Fibroblast of skin of scalp (primary cell): ENCODE data around the gene SPSB1. TPM values are rescaled to one million over a fixed set of nuclear protein-coding genes. Genes with fewer than 3 reads are reported as not detected.

ENCODE experiments used
- DNase-seq: peaks from one replicate; pipeline ENCODE4 v3.0.0-alpha.2; 2013
- polyA plus RNA-seq, 2 experiments: library from polyadenylated mRNA; unstranded; fragments of 120-200 nt; gene quantifications; one replicate each; pipeline ENCODE4 v1.2.1, GENCODE V29; 2013; ENCODE audit not compliant: insufficient read length in 2 of 2

The SPSB1 gene
- 25.2 TPM for polyA plus RNA-seq (2013, experiment 1 of 2; ENCODE audit: insufficient read length)
- 24.2 TPM for polyA plus RNA-seq (2013, experiment 2 of 2; ENCODE audit: insufficient read length)

DNA sequence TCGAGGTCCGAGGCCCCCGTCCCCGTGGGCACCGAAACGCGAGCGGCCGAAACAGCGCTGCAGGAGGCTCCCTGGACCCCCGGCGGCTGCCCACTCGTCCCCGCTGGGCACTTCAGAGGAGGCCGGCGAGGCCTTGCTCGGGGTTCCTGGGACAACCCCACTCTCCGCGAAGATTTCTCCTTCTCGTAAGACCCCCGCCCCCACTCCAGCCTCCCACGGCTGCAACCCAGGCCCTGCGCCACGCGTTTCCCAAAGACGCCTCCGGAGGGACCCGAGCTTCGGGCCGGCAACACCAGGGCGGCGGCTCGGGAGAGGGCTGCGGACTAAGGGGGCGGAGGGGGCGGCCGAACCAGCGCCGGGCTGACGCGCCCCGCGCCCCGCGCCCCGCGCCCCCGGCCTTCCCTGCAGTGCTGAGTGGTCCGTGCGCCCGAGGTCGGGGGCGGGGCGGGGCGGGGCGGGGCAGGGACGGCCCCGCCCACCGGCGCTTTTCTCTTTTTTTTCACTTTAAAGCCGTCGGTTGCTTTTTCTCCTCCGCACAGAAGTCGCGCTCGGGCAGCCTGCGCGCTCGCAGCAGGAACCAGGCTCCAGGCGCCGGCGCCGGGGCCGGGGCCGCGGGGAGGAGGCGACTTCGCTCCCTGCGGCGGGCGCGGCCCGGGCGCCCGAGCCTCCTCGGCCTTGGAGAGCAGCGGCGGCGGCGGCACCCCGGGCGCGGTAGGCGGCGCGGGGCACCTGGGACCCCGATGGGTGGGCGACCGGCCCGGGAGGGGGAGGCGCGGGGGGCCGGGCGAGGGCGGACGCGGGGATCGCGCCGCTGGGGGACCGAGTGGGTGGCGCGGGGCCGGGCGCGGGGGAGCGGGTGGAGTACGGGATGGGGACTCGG is at the start of gene SPSB1:
Gene SPSB1 (plus strand): TSS at position 534 of the 880 bp plus-strand sequence. CDS start 62,998 bp downstream, outside the sequence.
- DNase-seq, result peak; percentile 89

DNA sequence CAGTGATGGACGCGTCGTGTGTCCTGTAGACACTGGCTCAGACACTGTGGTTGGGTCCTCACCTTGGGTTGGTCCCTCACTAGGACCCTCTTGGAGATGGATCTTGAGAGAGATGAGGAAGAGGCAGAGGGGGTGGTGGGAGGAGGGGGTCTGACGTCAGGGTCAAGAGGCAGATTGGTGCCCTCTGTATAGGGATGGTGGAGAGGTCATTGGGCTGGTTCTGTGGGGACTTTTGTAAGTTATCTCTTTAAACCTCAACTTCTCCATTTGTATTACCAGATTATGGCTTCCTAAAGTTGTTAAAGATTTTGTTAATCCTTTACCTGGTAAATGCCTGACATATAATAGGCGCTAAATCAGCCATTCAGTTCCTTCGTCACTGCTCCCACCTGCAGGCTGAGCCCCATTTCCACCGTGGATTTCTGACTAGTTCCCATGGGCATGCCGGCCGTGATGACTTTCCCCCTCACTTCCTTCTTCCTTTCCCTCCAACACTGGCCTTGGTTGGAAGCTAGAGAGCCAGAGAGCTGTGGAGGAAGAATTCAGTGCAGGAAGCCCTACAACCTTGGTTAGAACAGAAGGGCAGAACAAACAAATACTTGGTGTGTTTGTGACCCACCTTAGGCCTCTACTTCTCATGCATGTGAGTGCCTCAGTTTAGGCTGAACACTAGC is 49.5 kb upstream of the SPSB1 start:
- no peak for DNase-seq

DNA sequence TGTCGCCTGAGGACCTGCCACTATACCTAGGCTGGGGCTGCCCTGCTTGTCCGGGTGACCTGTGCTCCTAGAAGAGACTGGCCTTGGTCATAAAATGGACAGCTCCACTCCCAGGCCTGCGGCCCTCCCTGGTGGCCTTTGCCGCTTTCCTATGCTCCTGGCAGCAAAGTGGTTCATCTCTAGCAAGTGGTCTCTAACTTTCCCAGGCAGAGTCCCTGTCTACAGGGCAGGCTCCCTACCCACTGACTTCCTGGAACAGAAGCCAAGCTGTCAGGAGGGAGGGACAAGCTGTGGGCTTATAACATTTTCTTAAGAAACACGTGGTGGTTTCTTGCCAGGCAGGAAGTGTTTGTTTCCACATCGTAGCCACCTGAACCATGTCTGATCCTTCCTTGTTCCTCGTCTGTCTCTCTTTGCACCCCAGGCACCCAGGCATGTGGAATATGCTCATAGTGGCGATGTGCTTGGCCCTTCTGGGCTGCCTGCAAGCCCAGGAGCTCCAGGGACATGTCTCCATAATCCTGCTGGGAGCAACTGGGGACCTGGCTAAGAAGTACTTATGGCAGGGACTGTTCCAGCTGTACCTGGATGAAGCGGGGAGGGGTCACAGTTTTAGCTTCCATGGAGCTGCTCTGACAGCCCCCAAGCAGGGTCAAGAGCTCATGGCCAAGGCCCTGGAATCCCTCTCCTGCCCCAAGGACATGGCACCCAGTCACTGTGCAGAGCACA is 48.0 kb upstream of the SPSB1 start:
- DNase-seq, result no peak

DNA sequence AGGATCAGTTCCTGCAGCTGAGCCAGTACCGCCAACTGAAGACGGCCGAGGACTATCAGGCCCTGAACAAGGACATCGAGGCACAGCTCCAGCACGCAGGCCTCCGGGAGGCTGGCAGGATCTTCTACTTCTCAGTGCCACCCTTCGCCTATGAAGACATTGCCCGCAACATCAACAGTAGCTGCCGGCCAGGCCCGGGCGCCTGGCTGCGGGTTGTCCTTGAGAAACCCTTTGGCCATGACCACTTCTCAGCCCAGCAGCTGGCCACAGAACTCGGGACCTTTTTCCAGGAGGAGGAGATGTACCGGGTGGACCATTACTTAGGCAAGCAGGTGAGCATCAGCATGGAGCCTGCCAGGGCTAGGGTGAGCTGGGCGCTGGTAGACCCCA is 47.5 kb upstream of the SPSB1 start:
- no peak for DNase-seq

DNA sequence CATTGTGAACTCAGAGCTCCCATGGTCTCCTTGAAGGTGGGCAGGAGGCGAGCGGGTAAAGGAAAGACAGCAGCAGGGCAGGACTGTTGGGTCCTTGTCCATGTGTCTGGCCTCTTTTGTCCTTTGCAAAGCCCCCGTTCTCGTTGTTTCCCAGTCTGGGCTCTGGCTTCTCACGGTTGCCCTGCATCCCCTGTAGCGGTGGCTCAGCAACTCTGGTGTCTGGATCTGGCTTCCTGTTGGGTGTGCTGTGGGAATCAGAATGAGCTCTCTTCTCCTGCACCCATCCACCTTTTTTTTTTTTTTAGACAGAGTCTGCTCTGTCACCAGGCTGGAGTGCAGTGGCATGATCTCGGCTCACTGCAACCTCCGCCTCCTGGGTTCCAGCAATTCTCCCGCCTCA is 47.0 kb upstream of the SPSB1 start:
- DNase-seq, result no peak

DNA sequence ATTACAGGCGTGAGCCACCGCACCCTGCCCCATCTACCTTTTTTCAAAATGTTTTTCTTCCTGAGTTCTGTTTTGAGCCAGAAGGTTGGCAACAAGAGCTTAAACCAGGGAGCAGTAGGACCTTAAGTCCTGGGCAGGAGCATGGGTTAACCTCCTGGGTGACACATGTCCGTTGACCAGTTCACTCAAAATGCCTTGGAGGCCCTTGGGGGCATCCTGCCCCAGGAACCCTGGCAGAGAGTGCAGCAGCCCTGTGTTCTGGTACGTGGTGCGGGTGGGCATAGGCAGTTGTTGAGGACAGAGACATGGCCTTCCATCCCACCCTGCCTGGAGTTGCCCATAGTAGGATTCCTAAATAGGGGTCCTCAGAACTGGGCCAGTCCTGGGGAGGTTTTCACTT is 46.5 kb upstream of the SPSB1 start:
- no peak for DNase-seq

DNA sequence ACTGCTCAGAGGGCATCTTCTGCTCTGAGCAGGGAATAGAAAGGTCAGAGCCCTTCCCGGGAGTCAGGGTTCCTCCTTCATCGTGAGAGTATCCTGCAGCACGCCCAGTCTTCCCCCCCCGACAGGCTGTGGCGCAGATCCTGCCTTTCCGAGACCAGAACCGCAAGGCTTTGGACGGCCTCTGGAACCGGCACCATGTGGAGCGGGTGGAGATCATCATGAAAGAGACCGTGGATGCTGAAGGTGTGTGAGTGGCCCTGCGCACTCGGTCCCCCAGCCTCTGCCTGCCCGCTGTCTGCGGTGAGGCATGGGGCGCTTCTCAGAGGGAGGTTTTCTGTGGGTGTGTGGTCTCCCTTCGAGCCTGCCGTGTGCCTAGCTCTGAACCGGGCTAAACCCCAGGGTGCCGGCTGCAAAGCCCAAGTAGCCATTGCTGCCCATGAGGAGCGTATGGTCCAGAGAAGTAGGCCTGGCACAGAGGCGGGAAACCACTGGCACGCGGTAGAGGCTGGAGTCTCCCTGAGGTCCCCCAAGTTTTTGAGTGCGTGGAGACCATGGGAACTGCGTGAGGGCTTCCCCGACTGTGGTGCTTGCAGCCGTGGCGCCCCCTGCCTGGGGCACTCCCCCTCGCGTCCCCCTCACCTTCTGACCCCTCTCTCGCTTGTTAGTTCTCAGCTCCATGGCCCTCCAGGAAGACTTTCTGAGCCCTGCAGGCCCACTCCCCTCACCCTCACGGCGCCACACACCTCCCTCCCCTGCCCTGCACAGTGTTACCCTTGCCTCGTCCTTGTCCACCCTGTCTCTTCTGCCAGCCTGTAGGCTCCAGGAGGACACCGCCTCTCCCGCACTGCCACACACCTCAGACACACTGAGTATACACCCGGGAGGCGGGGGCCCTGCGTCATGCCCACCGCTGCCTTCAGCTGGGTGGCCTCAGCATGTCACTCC is 45.6 kb upstream of the SPSB1 start:
- no peak for DNase-seq

DNA sequence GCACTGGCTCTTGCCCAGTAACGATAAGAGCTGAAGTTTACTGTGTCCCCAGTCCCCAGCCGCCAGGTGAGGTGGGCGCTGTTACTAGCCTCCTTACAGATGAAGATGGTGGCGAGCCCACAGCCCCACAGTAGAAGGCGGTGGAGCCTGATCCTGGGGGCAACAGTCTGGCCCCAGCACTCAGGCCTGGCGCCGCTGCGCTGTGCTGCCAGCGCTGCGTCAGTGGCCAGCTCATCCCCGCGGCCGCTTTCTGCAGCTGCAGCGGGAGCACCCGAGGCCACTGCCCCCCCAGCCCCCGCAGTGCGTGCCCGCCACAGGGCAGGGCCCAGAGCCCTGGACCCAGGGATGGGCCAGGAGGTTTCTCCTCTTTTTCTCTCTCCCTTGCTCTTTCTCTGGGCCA is 44.8 kb upstream of the SPSB1 start:
- DNase-seq, result no peak

DNA sequence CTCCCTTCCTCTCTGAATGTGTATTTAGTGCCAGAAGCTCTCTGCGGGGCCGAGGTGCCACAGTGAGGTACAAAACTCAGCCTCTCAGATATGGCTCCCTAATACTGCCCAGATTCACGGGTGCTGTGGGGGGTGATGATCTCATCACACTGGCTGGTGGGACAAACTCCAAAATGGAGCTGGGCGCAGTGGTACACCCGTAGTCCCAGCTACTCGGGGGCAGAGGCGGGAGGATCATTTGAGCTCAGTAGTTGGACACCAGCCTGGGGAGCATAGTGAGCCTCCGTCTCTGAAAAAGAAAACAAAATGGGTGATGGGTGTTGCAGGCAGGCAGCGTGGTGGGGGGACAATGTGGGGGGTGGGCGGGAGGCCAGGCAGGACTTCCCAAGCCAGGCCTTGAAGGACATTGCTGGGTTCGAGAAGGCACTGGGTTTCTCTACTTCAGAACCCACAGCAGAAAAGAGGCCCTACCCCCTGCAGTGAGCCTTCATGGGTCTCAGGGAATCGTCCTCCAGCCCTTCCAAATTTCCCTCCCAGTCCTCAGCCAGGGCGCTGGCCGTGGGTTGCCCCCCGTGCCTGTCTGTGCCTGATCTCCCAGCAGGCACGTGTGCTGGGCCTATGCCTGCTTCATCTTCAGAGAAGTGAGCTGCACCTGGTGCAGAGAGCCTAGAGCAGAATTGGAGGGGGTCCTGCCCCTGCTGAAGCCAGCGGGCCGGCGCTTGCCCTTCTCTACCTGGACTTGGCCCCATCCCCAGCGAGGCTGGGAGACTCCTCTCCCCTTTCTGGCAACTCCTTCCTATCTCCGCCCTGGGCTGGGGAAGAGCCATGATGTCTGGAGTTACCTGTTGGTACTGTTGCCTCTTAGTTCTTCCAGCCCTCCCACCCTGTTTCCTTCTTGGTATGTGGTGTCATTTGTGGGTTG is 44.1 kb upstream of the SPSB1 start:
- no peak for DNase-seq

DNA sequence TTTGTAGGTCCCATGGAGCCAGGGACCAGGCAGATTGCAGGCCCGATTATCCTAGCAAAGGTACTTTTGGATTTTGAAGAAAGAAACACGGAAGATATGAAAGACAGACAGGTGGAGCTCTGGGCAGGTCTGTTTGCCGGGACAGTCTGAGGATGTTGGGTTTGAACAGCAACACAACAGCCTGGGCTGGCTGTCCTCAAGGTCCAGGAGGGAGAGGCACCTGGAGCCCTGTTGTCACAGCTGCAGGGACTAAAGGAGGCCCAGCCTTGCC is 43.5 kb upstream of the SPSB1 start:
- DNase-seq, result no peak

DNA sequence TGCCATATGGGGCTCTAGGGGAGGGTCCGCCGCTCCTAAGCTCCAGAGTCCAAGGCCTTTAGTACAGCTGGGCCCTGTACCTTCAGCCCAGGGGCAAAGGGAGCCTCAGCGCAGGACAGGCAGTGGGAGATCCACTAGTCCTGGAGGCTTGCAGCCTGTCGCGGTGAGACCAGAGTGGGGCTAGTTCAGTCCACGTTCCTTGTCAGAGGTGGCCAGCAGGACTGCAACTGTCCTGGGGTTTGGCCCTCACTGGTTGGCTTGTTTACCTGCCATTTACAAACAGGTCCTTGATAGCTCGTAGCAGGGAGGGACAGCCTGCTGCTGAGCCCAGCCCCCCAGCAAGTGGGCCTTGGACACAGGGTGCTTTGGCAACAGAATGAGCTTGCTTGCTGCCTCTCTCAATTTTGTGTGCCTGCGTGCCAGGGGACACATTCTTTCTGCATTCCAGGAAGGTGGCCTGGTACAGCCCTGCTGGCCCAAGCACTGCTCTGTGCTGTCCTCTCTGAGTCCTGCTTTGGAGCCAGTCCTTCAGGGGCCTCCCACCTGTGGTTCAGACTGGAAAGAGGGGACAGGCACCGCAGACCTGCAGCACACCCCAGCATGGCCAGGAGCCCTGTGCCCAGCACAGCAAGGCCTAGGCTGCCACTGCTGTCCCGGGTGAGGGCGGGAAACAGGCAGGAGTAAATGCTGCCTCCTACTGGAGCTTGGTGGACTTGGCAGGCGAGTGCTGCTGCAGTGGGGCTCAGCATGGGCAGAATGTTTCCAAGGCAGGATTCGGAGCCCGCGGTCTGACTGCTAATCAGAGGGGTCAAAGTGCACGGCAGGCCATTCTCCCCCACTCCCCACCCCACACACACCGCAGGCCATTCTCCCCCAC is 42.9 kb upstream of the SPSB1 start:
- no peak for DNase-seq

DNA sequence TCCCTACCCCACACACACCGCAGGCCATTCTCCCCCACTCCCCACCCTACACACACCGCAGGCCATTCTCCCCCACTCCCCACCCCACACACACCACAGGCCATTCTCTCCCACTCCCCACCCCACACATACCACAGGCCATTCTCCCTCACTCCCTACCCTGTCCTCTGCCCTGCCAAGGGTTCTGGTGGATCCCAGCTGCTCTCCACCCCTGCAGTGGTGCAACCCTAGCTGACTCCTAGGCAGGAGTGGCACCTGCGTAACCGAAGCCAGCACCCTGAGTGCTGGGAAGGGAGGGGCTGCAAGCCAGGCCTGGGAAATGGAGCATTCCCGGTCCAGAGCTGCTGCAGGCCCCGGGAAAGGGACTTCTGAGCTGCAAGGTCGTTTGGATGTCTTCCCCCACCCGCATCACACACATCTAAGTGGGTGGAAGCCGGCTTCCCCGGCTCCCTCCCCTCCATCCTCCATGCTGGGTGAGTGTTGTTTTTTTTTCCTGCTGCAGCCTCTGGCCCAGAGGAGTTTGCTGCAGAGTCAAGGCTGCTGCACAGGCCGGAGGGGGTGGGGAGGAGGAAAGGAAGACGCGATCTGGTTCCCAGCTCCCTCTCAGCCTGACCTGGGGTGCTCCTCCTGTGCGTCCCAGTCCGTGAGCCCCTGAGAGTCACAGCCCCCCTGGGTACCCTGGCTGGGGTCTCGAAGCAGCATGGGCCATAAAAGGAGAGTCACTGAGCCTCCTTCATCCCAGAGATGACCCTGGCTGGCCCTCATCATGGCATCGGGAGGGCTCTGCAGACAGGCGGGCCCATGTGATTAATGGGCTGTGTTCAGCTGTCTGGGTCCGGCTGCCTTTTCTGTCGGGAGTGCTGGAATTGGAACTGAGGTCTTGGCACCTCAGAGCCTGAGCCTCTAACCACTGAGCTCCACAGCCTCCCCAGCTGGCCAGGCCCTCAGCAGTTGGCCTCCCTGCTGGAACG is 42.0 kb upstream of the SPSB1 start:
- no peak for DNase-seq

DNA sequence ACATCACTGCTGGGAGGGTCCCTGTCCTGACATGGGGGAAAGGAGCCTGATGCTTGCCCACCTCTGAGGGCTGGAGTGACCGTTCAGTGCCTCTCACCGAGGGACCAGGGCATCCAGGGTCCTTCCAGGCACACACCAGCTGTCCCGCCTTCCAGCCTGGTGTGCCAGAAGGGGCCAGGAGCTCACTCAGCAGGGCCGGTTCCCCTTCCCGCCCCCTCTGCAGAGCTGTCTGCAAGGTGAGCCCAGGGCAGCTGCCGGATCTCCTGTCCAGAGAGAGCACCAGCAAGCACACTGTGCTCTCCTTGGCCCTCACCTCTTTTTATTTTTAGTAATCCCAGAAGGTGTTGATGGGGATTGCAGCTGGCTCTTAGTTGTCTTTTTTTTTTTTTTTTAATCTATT is 41.2 kb upstream of the SPSB1 start:
- DNase-seq, result no peak

DNA sequence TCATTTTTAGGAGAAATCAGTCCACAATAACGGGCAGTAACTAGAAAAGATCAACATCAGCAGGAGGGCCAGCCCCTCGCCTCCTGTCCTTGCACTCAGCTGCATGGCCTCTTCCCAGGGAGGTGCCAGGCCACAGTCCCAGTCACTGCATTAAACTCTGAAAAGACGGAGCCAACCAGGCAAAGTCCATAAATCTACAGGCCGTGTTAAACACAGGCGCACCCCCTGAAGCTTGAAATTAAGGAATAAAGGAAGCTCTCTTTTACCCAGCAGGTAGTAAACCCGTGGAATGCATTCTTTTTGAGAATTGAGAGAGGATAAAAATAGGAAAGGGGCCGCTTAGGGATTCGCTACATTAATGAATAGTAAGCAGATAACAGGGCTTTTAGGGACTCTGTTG is 39.7 kb upstream of the SPSB1 start:
- no peak for DNase-seq

DNA sequence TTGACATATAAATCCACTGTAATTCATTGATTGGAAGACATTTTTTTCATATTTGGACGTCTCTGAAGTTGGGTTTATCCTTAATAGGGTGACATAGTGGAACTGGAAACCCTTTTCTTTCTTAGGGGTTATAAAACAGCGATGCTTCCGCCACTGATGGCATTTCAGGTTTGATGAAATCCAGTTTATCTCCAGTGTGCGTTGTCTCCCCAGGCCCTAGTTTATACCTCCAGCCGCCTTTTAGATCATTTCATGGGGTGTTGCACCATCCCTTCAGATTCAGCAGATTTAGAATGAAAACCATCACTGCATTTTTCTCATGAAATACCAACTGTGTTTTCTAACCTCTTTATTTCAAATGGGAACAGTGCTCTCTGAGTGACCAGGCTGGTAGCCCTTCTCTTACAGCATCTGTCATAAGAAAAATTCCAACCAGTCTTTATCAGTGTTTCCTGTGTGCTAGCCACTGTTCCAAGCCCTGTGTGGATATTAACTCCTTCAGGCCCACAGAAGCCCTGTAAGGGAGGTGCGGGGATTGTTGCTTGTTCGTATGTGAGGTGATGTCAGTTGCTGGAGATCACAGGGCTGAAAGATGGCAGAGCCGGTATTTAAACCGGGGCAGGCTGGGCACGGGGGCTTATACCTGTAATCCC is 39.1 kb upstream of the SPSB1 start:
- peak; percentile 50 for DNase-seq

DNA sequence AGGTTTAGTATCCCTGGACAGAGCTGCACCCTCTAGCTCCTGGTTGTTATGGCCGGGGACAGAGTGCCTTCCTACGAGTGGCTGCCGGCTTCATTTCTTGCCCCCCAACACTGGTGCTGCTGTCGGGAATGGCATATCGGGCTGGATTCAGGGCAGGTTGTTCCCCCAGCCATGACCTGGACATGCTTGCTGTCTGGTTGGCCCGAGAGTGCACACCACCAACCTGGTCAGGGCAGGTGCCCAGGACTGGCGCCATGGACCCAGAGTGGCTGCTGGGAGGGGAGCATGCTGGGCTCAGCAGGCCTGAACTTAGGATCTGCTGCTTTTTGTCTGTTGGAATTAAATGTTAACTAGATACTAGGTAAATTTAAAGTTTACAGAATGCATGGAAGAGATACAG is 36.4 kb upstream of the SPSB1 start:
- no peak for DNase-seq

DNA sequence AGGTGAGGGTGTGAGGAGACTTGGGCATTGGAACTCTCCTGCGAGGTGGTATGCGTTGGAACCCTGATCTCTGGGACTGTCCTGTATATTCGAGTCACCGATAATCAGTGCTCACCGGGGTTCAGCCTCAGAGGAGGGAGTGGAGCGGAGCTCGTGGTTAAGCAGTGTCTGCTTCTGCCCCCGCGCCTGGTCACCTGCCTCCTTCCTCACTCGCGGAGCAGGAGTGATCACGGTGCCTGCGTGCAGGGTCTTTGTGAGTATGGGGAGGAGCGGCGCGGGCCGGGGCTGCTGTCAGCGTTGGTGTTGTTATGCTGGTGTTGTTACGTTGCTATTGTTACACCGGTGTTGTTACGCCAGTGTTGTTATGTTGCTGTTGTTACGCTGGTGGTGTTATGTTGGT is 34.8 kb upstream of the SPSB1 start:
- no peak for DNase-seq

DNA sequence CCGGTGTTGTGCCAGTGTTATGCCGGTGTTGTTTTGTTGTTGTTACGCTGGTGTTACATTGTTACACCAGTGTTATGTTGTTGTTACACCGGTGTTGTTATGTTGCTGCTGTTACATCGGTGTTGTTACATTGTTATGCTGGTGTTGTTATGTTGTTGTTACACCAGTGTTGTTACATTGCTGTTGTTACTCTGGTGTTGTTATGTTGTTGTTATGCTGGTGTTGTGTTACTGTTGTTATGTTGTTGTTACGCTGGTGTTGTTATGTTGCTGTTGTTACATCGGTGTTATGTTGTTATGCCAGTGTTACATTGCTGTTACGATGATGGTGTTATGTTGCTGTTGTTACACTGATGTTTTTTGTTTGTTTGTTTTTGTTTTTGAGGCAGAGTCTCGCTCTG is 34.1 kb upstream of the SPSB1 start:
- DNase-seq, result no peak
